GM12878 (cell line): ENCODE measurements around the gene MAFB. TPM values are rescaled to one million over a fixed set of nuclear protein-coding genes. Genes with fewer than 3 reads are reported as not detected.

Experiments used
- ATAC-seq: fragments of 200-7000 bp; cut with Tn5 transposase; 3 replicates; pipeline ENCODE4 v1.9.1; 2020; ENCODE audit warnings: mild to moderate bottlenecking, moderate library complexity
- BruUV-seq: library from RNA; stranded (reverse); fragments of 400-500 nt; replicated peaks from 2 replicates; lab custom pipeline; 2021; lab: Mats Ljungman, UMichigan
- CTCF ChIA-PET: fragments of 300-600 bp; sonication (Branson Sonifier 250); formaldehyde crosslinking; extraction: SDS; loops from one replicate; lab custom pipeline; 2021; ENCODE audit warnings: inconsistent platforms; lab: Yijun Ruan, JAX
- POLR2A ChIA-PET: fragments of 350-600 bp; formaldehyde crosslinking; extraction: SDS; loops from one replicate; lab custom pipeline; 2021; ENCODE audit warnings: inconsistent platforms; lab: Charles Lee
- RAD21 ChIA-PET: fragments of 300-600 bp; sonication (Branson Sonifier 250); formaldehyde crosslinking; loops from one replicate; lab custom pipeline; 2023; ENCODE audit warnings: antibody characterized with exemption; ENCODE audit not compliant: unreplicated experiment; lab: Charles Lee
- SMC1A ChIA-PET: fragments of 300-600 bp; sonication (Branson Sonifier 250); formaldehyde crosslinking; loops from one replicate; lab custom pipeline; 2023; ENCODE audit not compliant: unreplicated experiment, uncharacterized antibody; lab: Charles Lee
- DNase-seq: peaks from one replicate; pipeline ENCODE4 v3.0.0-alpha.2; 2011; ENCODE audit warnings: low read depth, low spot score
- FAIRE-seq: peaks from 3 replicates; lab custom pipeline; 2011; peaks lifted over from hg19 to GRCh38; lab: Jason Lieb, UNC
- H2AFZ ChIP-seq: 2 replicates; pipeline ENCODE4 v1.6.0; 2011; ENCODE audit warnings: low read depth, low read length, control low read depth; ENCODE audit not compliant: control insufficient read depth
- H3K27ac ChIP-seq: 2 replicates; pipeline ENCODE4 v1.5.1; 2011; ENCODE audit warnings: control low read depth; ENCODE audit not compliant: control insufficient read depth, insufficient read depth
- H3K27me3 ChIP-seq, 2 experiments: replicated peaks in 1 of 2; 2 replicates each; pipeline versions ENCODE4 v1.6.0 to v1.6.1; 2011; ENCODE audit warnings: low read length in 1 of 2; ENCODE audit not compliant: control insufficient read depth in 2 of 2, insufficient read depth in 2 of 2
- H3K36me3 ChIP-seq, 2 experiments: 2 replicates each; pipeline ENCODE4 v1.5.1; 2011; ENCODE audit warnings: low read length in 1 of 2; ENCODE audit not compliant: control insufficient read depth in 2 of 2, insufficient read depth in 2 of 2
- H3K4me1 ChIP-seq: 2 replicates; pipeline ENCODE4 v1.6.1; 2011; ENCODE audit warnings: mild to moderate bottlenecking, low read length, moderate library complexity, mixed read lengths; ENCODE audit not compliant: control insufficient read depth, insufficient read depth
- H3K4me2 ChIP-seq: 2 replicates; pipeline ENCODE4 v1.6.0; 2011; ENCODE audit warnings: control low read depth; ENCODE audit not compliant: control insufficient read depth, insufficient read depth
- H3K4me3 ChIP-seq: fragments of 200-600 bp; sonication (generic); 2 replicates; pipeline ENCODE4 v1.5.1; 2016
- H3K79me2 ChIP-seq: 2 replicates; pipeline ENCODE4 v1.6.0; 2011; ENCODE audit warnings: low read length; ENCODE audit not compliant: control insufficient read depth, insufficient read depth
- H3K9ac ChIP-seq: 2 replicates; pipeline ENCODE4 v1.8.0; 2011; ENCODE audit warnings: low read length, control low read depth, mixed read lengths; ENCODE audit not compliant: control insufficient read depth, insufficient read depth
- H3K9me3 ChIP-seq: replicated peaks from 3 replicates; pipeline ENCODE4 v1.5.1; 2011; ENCODE audit warnings: mild to moderate bottlenecking, low read length; ENCODE audit not compliant: control insufficient read depth, insufficient read depth
- H4K20me1 ChIP-seq: 2 replicates; pipeline ENCODE4 v1.6.0; 2011; ENCODE audit not compliant: control insufficient read depth, insufficient read depth
- HDAC2 ChIP-seq: fragments of 200-600 bp; sonication (generic); IDR thresholded peaks from 2 replicates; pipeline ENCODE4 v1.6.1; 2017
- MEF2A ChIP-seq: IDR thresholded peaks from 2 replicates; pipeline ENCODE4 v1.6.1; 2011; ENCODE audit warnings: low read depth, mild to moderate bottlenecking, low read length, moderate library complexity; ENCODE audit not compliant: insufficient read depth
- REST ChIP-seq: IDR thresholded peaks from 2 replicates; pipeline ENCODE4 v1.6.1; 2012; ENCODE audit warnings: mild to moderate bottlenecking, low read depth, low read length
- ZNF592 ChIP-seq: fragments of 450-650 bp; IDR thresholded peaks from 2 replicates; pipeline ENCODE4 v1.6.1; 2017; ENCODE audit warnings: mild to moderate bottlenecking, moderate library complexity
- in situ Hi-C: fragments of 300-500 bp; cut with MboI; formaldehyde crosslinking; loops from 9 replicates; pipeline ENCODE4 v1.14.3; 2018; ENCODE audit warnings: mixed read lengths
- intact Hi-C: fragments of 100-400 bp; cut with micrococcal nuclease; formaldehyde crosslinking; loops from one replicate; pipeline ENCODE4 v1.14.2; 2022; ENCODE audit not compliant: unreplicated experiment
- polyA plus RNA-seq, 11 experiments: library from polyadenylated mRNA; depleted of rRNA in 4 of 11; unstranded in 6 of 11; stranded (reverse) in 5 of 11; fragments of >200 nt; fragmentation: Nextera tagmentation in 4 of 11; fragmentation: Illumina TruSeq in 1 of 11; extraction: Ambion mirVana in 4 of 11; extraction: Trizol in 1 of 11; gene quantifications; 1 replicate in 1 of 11; 2 replicates in 10 of 11; pipeline versions ENCODE4 v1.2.1 to v1.2.3, GENCODE V29; 2011 to 2016; ENCODE audit warnings: inconsistent platforms in 2 of 11, missing spikeins in 2 of 11, low read depth in 1 of 11
- total RNA-seq, 4 experiments: library from RNA; depleted of rRNA in 3 of 4; stranded (reverse); fragments of >200 nt in 3 of 4; fragmentation: Illumina TruSeq in 1 of 4; extraction: Trizol in 1 of 4; gene quantifications; 2 replicates each; pipeline versions ENCODE4 v1.2.1 to v1.2.3, GENCODE V29; 2013 to 2021

MAFB gene
- total and polyA plus RNA-seq, 10 of the 15 experiments (the other 5 are each of a cell fraction or from before 2014, with no cell fraction given) = 0.01 to 0.08 (median 0.01) TPM; not detected in 7

- H3K27ac ChIP-seq = no peak overlapping the region
- ChIA-PET CTCF (no interaction called here), POLR2A (no interaction called here), RAD21 (no interaction called here), SMC1A (no interaction called here)
- H4K20me1 ChIP-seq = no peaks in the 10 kb centered on the region
- H3K9ac ChIP-seq = no peak overlapping the region
- no peaks in the 10 kb centered on the region; a peak in 1 of 4 replicates for H3K27me3 ChIP-seq
- no peaks in the 10 kb centered on the region for H3K36me3 ChIP-seq
- no peak for TF ChIP-seq ZNF592
- TF ChIP-seq MEF2A = no peak
- no peak for TF ChIP-seq REST
- no peak for TF ChIP-seq HDAC2
- no peak for FAIRE-seq
- H3K79me2 ChIP-seq = no peaks in the 10 kb centered on the region
- no peaks in the 10 kb centered on the region for H3K9me3 ChIP-seq
- H3K4me1 ChIP-seq = no peaks in the 10 kb centered on the region
- no peak overlapping the region for H3K4me2 ChIP-seq
- in situ Hi-C loops (no loop called here), intact Hi-C loops (no loop called here)
- ATAC-seq = no peak
- no TSS peak for BruUV-seq
- no peak for DNase-seq
- no peak overlapping the region for H3K4me3 ChIP-seq
- no peak overlapping the region for H2AFZ ChIP-seq
These were observed 15.6 kb downstream of the MAFB start for GRCh38 chr20:40673442-40673841.
